HG02840 (cell line): Measurements from ENCODE around the gene TH.

Experiments
- ATAC-seq: cut with Tn5 transposase; IDR thresholded peaks from one replicate; pipeline ENCODE4 v1.9.1; 2021; ENCODE audit warnings: mild to moderate bottlenecking, moderate library complexity, moderate number of reproducible peaks; ENCODE audit not compliant: unreplicated experiment, low FRiP score

Gene TH

GRCh38 chr11:2209370-2209801, 37.8 kb upstream of the TH start:
- ATAC-seq, result no peak

- ATAC-seq, result no peak
Measured at GRCh38 chr11:2208691-2209369, 37.2 kb upstream of the TH start.

GRCh38 chr11:2207773-2208621, 36.4 kb upstream of the TH start:
- ATAC-seq, result no peak

GRCh38 chr11:2207212-2207611, 35.6 kb upstream of the TH start:
- ATAC-seq, result no peak

- ATAC-seq, result no peak
Measured at GRCh38 chr11:2205981-2206690, 34.5 kb upstream of the TH start.

- ATAC-seq, result no peak
Measured at GRCh38 chr11:2205214-2205720, 33.7 kb upstream of the TH start.

- no peak for ATAC-seq
Measured at GRCh38 chr11:2204361-2205213, 33.0 kb upstream of the TH start.

GRCh38 chr11:2203440-2204259, 32.0 kb upstream of the TH start:
- ATAC-seq, result no peak

- ATAC-seq, result no peak
Measured at GRCh38 chr11:2202900-2203439, 31.4 kb upstream of the TH start.

GRCh38 chr11:2202071-2202899, 30.7 kb upstream of the TH start:
- ATAC-seq, result no peak

- ATAC-seq, result no peak
Measured at GRCh38 chr11:2201542-2201941, 29.9 kb upstream of the TH start.

GRCh38 chr11:2200957-2201519, 29.4 kb upstream of the TH start:
- no peak for ATAC-seq

- ATAC-seq, result no peak
Measured at GRCh38 chr11:2200536-2200935, 28.9 kb upstream of the TH start.

- ATAC-seq, result no peak
Measured at GRCh38 chr11:2199466-2200341, 28.1 kb upstream of the TH start.

- ATAC-seq, result no peak
Measured at GRCh38 chr11:2198621-2199365, 27.2 kb upstream of the TH start.
